HepG2 (cell line): Measurements from ENCODE around the gene ERC1. TPM values are rescaled to one million over a fixed set of nuclear protein-coding genes. Genes with fewer than 3 reads are reported as not detected.

Experiments used
- ATAC-seq: fragments of 200-7000 bp; cut with Tn5 transposase; 3 replicates; pipeline ENCODE4 v1.9.1; 2020; ENCODE audit warnings: mild to moderate bottlenecking, moderate library complexity
- BruUV-seq: library from RNA; stranded (reverse); fragments of 400-500 nt; replicated peaks from 2 replicates; lab custom pipeline; 2021; lab: Mats Ljungman, UMichigan
- CTCF ChIA-PET: fragments of 300-600 bp; formaldehyde crosslinking; extraction: SDS; loops from one replicate; lab custom pipeline; 2021; ENCODE audit warnings: low total read pairs, inconsistent platforms, low intra/inter-chr PET ratio; lab: Yijun Ruan, JAX
- POLR2A ChIA-PET: fragments of 350-600 bp; sonication (Branson Sonifier 250); formaldehyde crosslinking; loops from one replicate; lab custom pipeline; 2020; ENCODE audit warnings: antibody characterized with exemption, inconsistent platforms; lab: Yijun Ruan, JAX
- DNase-seq: peaks from one replicate; pipeline ENCODE4 v3.0.0-alpha.2; 2015; ENCODE audit warnings: low spot score
- FAIRE-seq: peaks from 3 replicates; lab custom pipeline; 2011; peaks lifted over from hg19 to GRCh38; lab: Jason Lieb, UNC
- H2AFZ ChIP-seq: one replicate; pipeline ENCODE4 v1.6.1; 2011; ENCODE audit warnings: low read length, inconsistent platforms
- H3K27ac ChIP-seq: fragments of 300-600 bp; 3 replicates; pipeline ENCODE4 v1.8.0; 2011; ENCODE audit warnings: mixed run types, mild to moderate bottlenecking, mixed read lengths, low read length, inconsistent platforms; ENCODE audit not compliant: insufficient read depth; ENCODE audit errors: extremely low read length
- H3K27me3 ChIP-seq, 2 experiments: fragments of 200-600 bp in 1 of 2; 2 replicates in 1 of 2; 3 replicates in 1 of 2; pipeline versions ENCODE4 v1.6.0 to v1.8.0; 2011; ENCODE audit warnings: low read length in 2 of 2, mild to moderate bottlenecking in 2 of 2, moderate library complexity in 2 of 2, inconsistent platforms in 1 of 2; ENCODE audit not compliant: insufficient read depth in 2 of 2, control insufficient read depth in 1 of 2
- H3K36me3 ChIP-seq, 2 experiments: fragments of 200-600 bp in 1 of 2; replicated peaks in 1 of 2; 2 replicates in 1 of 2; 3 replicates in 1 of 2; pipeline versions ENCODE4 v1.5.1 to v1.8.0; 2011; ENCODE audit warnings: low read length in 2 of 2, inconsistent platforms in 1 of 2; ENCODE audit not compliant: insufficient read depth in 2 of 2, control insufficient read depth in 1 of 2
- H3K4me1 ChIP-seq: 2 replicates; pipeline ENCODE4 v1.5.1; 2012; ENCODE audit warnings: low read length, inconsistent platforms; ENCODE audit not compliant: insufficient read depth
- H3K4me2 ChIP-seq: 2 replicates; pipeline ENCODE4 v1.6.0; 2011; ENCODE audit warnings: low read depth, low read length, inconsistent platforms
- H3K4me3 ChIP-seq, 3 experiments: fragments of 200-600 bp in 1 of 3; sonication (generic), shearing (Covaris generic) in 1 of 3; replicated peaks in 1 of 3; 2 replicates each; pipeline ENCODE4 v1.5.1; 2011 to 2016; ENCODE audit warnings: low read length in 3 of 3, inconsistent platforms in 2 of 3, low read depth in 2 of 3, mild to moderate bottlenecking in 2 of 3, control low read depth in 1 of 3, mixed read lengths in 1 of 3; ENCODE audit not compliant: insufficient read depth in 1 of 3
- H3K79me2 ChIP-seq: one replicate; pipeline ENCODE4 v1.6.1; 2011; ENCODE audit warnings: low read length, inconsistent platforms; ENCODE audit not compliant: insufficient read depth
- H3K9ac ChIP-seq: 2 replicates; pipeline ENCODE4 v1.6.0; 2011; ENCODE audit warnings: mild to moderate bottlenecking, low read depth, low read length, inconsistent platforms; ENCODE audit not compliant: insufficient read depth
- H3K9me3 ChIP-seq: 2 replicates; pipeline ENCODE4 v1.5.1; 2012; ENCODE audit warnings: mild to moderate bottlenecking, low read length
- H4K20me1 ChIP-seq: 2 replicates; pipeline ENCODE4 v1.6.0; 2011; ENCODE audit warnings: inconsistent platforms, mild to moderate bottlenecking, low read length, moderate library complexity; ENCODE audit not compliant: insufficient read depth
- NR2C2 ChIP-seq: sonication (generic); formaldehyde crosslinking; IDR thresholded peaks from 2 replicates; pipeline ENCODE4 v1.4.0; 2020; ENCODE audit warnings: missing genetic modification reagents, mild to moderate bottlenecking, moderate library complexity, borderline replicate concordance
- RORA ChIP-seq: sonication (generic); formaldehyde crosslinking; IDR thresholded peaks from 2 replicates; pipeline ENCODE4 v1.5.0; 2020; ENCODE audit warnings: mild to moderate bottlenecking, missing genetic modification reagents, moderate library complexity
- SNAPC4 ChIP-seq: sonication (generic); formaldehyde crosslinking; IDR thresholded peaks from 2 replicates; pipeline ENCODE4 v1.4.0; 2020; ENCODE audit warnings: mild to moderate bottlenecking, missing genetic modification reagents
- SPEN ChIP-seq: sonication (generic); formaldehyde crosslinking; IDR thresholded peaks from 2 replicates; pipeline ENCODE4 v1.5.1; 2020; ENCODE audit warnings: low read depth, mild to moderate bottlenecking, missing genetic modification reagents
- SRY ChIP-seq: sonication (generic); formaldehyde crosslinking; IDR thresholded peaks from 2 replicates; pipeline ENCODE4 v1.8.0; 2022; ENCODE audit warnings: mild to moderate bottlenecking, missing genetic modification reagents
- ZNF558 ChIP-seq: sonication (generic); formaldehyde crosslinking; IDR thresholded peaks from 2 replicates; pipeline ENCODE4 v1.9.0; 2022; ENCODE audit warnings: mild to moderate bottlenecking, missing genetic modification reagents, borderline replicate concordance
- WGBS: methylation state at CpG from one replicate; pipeline ENCODE4 v1.1.6; 2017; ENCODE audit warnings: low lambda C conversion rate; 5-methylcytosine and 5-hydroxymethylcytosine counted together
- in situ Hi-C: cut with HindIII; loops from 2 replicates; pipeline ENCODE4 v1.10.0; 2017; ENCODE audit warnings: low pct_unique_long_range_greater_than_20kb; ENCODE audit not compliant: extremely low pct_ligation_motif_present
- intact Hi-C: fragments of 100-400 bp; cut with micrococcal nuclease; formaldehyde crosslinking; loops from one replicate; pipeline ENCODE4 v1.10.0; 2022; ENCODE audit not compliant: unreplicated experiment
- polyA plus RNA-seq, 8 experiments: library from polyadenylated mRNA; depleted of rRNA in 3 of 8; stranded (reverse) in 7 of 8; unstranded in 1 of 8; fragments of >200 nt; fragmentation: Illumina TruSeq in 4 of 8; extraction: Trizol in 4 of 8; gene quantifications; 2 replicates each; pipeline versions ENCODE4 v1.2.1 to v1.2.3, GENCODE V29; 2011 to 2016; ENCODE audit warnings: low read depth in 4 of 8, missing spikeins in 1 of 8, mixed read lengths in 1 of 8; ENCODE audit not compliant: insufficient read depth in 1 of 8
- total RNA-seq, 5 experiments: library from RNA; depleted of rRNA; stranded (reverse); fragments of >200 nt; fragmentation: Illumina TruSeq; extraction: Trizol; gene quantifications; 2 replicates each; pipeline ENCODE4 v1.2.3, GENCODE V29; 2016; ENCODE audit warnings: low read depth in 1 of 5
- TF ChIP-seq, protein P1 (sequence below): sonication (generic); formaldehyde crosslinking; IDR thresholded peaks from 2 replicates; pipeline ENCODE4 v1.4.0; 2020; ENCODE audit warnings: missing genetic modification reagents
- TF ChIP-seq, protein P2 (sequence below): sonication (generic); formaldehyde crosslinking; conservative IDR thresholded peaks from 2 replicates; pipeline ENCODE4 v1.5.0; 2020; ENCODE audit warnings: missing genetic modification reagents
- TF ChIP-seq, protein P3 (sequence below): sonication (generic); formaldehyde crosslinking; IDR thresholded peaks from 2 replicates; pipeline ENCODE4 v1.4.0; 2020; ENCODE audit warnings: missing genetic modification reagents, borderline replicate concordance

The ERC1 gene
- total and polyA plus RNA-seq, 2 of the 13 experiments (the other 11 are each of a cell fraction or from before 2014, with no cell fraction given), result 6.1 to 12.4 TPM

DNA sequence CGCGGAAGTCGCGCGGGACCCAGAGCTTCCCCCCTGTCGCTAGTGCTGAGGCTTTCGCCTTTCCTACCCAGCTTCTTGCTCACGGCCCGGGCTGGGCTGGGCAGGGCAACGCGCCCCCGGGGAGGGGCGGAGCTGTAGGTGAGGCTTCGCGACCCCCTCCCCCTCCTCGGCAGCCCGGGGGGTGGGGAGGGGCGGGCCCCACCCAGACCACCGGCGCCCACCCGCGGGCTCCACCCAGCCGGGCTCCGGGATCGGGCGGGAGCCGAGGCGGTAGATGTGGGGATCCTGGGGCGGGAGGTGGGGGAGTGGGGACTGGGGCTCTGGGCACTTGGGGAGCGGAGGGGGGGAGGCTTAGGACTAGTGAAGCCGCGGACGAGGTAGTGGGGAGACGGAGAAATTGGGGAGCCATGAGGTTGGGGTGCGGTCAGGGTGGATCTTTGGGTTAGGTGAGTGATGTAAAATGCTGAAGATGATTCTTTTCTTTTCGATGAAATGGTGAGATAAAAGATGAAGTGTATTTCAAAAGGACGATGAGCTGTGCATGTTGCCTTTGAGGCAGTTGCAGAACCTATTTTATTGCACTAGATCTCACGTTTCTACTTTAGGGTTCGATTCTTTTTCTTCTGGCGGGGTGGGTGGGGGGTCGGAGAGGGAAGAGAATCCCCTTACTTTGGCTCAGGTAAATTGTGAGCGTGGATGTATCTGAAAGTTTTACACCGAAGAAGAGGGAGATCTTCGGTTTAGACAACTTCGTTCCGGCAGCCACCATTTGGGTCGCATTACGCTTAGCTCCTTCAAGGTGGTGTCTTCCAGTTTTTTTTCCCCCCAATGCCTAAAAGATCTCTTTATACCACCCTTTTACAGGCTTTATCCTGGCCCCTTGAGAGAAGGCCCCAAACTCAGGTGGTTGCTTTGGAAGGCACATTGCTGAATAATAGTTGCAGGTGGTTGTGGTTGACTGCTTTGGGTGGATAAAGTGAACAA is 619 bp downstream of the ERC1 start:
- CTCF ChIA-PET, result no interaction called here
- Histone ChIP-seq H3K36me3 (no peaks in the 10 kb centered on the region), H3K79me2 (peaks cover 36% of the 10 kb centered on the region), H3K4me3 (peak overlapping the region; percentile 62 to 83 (median 81)), H3K4me2 (peak overlapping the region; percentile 78), H2AFZ (peak overlapping the region; percentile 5), H3K27me3 (no peaks in the 10 kb centered on the region; a peak in 1 of 5 replicates), H3K9ac (peak overlapping the region; percentile 84), H3K27ac (peak overlapping the region; percentile 93), H4K20me1 (no peaks in the 10 kb centered on the region), H3K9me3 (no peaks in the 10 kb centered on the region), H3K4me1 (peaks cover 47% of the 10 kb centered on the region)
- DNase-seq (no peak), ATAC-seq (peak; percentile 46), FAIRE-seq (no peak)
- TSS peak; percentile 79 for BruUV-seq
- POLR2A ChIA-PET, result interaction anchor here (1.0 to 2.4 kb wide), 2 partner anchors 42 to 101 kb away, joined by 3 to 20 read pairs; partner anchors contain the start of gene RAD52
- WGBS, result under 1% methylated on average over 24 of the region's 48 CpGs
- intact Hi-C loops, result loop anchor here (5.0 kb wide), 1 partner anchor 61 kb away; no protein-coding TSS in a partner anchor
- in situ Hi-C loops, result no loop called here
- TF ChIP-seq SPEN (CRISPR knock-in tag) (no peak), SRY (CRISPR knock-in tag) (peak; percentile 28; the same call in 1 of the 2 replicates), NR2C2 (CRISPR knock-in tag) (no peak), SNAPC4 (no peak), RORA (CRISPR knock-in tag) (0 out of 2 replicates have a peak, but pooled peaks have one; percentile 1), ZNF558 (CRISPR knock-in tag) (0 out of 2 replicates have a peak, but pooled peaks have one; percentile 23)
- TF ChIP-seq, protein P1, sequence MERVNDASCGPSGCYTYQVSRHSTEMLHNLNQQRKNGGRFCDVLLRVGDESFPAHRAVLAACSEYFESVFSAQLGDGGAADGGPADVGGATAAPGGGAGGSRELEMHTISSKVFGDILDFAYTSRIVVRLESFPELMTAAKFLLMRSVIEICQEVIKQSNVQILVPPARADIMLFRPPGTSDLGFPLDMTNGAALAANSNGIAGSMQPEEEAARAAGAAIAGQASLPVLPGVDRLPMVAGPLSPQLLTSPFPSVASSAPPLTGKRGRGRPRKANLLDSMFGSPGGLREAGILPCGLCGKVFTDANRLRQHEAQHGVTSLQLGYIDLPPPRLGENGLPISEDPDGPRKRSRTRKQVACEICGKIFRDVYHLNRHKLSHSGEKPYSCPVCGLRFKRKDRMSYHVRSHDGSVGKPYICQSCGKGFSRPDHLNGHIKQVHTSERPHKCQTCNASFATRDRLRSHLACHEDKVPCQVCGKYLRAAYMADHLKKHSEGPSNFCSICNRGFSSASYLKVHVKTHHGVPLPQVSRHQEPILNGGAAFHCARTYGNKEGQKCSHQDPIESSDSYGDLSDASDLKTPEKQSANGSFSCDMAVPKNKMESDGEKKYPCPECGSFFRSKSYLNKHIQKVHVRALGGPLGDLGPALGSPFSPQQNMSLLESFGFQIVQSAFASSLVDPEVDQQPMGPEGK (CRISPR knock-in tag), result peak; percentile 76
- TF ChIP-seq, protein P2, sequence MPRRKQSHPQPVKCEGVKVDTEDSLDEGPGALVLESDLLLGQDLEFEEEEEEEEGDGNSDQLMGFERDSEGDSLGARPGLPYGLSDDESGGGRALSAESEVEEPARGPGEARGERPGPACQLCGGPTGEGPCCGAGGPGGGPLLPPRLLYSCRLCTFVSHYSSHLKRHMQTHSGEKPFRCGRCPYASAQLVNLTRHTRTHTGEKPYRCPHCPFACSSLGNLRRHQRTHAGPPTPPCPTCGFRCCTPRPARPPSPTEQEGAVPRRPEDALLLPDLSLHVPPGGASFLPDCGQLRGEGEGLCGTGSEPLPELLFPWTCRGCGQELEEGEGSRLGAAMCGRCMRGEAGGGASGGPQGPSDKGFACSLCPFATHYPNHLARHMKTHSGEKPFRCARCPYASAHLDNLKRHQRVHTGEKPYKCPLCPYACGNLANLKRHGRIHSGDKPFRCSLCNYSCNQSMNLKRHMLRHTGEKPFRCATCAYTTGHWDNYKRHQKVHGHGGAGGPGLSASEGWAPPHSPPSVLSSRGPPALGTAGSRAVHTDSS (CRISPR knock-in tag), result no peak
- TF ChIP-seq, protein P3, sequence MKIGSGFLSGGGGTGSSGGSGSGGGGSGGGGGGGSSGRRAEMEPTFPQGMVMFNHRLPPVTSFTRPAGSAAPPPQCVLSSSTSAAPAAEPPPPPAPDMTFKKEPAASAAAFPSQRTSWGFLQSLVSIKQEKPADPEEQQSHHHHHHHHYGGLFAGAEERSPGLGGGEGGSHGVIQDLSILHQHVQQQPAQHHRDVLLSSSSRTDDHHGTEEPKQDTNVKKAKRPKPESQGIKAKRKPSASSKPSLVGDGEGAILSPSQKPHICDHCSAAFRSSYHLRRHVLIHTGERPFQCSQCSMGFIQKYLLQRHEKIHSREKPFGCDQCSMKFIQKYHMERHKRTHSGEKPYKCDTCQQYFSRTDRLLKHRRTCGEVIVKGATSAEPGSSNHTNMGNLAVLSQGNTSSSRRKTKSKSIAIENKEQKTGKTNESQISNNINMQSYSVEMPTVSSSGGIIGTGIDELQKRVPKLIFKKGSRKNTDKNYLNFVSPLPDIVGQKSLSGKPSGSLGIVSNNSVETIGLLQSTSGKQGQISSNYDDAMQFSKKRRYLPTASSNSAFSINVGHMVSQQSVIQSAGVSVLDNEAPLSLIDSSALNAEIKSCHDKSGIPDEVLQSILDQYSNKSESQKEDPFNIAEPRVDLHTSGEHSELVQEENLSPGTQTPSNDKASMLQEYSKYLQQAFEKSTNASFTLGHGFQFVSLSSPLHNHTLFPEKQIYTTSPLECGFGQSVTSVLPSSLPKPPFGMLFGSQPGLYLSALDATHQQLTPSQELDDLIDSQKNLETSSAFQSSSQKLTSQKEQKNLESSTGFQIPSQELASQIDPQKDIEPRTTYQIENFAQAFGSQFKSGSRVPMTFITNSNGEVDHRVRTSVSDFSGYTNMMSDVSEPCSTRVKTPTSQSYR (CRISPR knock-in tag), result peak; percentile 69
